Stimulated activated naive CD8-positive, alpha-beta T cell treated with anti-CD3 and anti-CD28 coated beads, Interleukin-15, amount 100 ng/mL, for 72 hours (primary cell): ENCODE results near the gene MPHOSPH8.

Source experiments
- ATAC-seq: fragments of 150-1000 bp; cut with Tn5 transposase; 2 replicates; pipeline ENCODE4 v1.10.0; 2021; ENCODE audit warnings: mild to moderate bottlenecking, moderate library complexity
- DNase-seq, 2 donors: peaks; one replicate each; pipeline ENCODE4 v3.0.0; 2021 to 2022
- H3K27ac Mint-ChIP-seq, 2 donors: one replicate each; pipeline ENCODE4 v1.8.0; 2022; ENCODE audit warnings: mild to moderate bottlenecking in 2 of 2, mixed read lengths in 2 of 2, moderate library complexity in 2 of 2
- H3K27me3 Mint-ChIP-seq: one replicate; pipeline ENCODE4 v1.8.0; 2022; ENCODE audit warnings: mixed read lengths
- H3K4me1 Mint-ChIP-seq: one replicate; pipeline ENCODE4 v1.8.0; 2022; ENCODE audit warnings: mild to moderate bottlenecking, mixed read lengths
- H3K4me3 Mint-ChIP-seq, 2 donors: one replicate each; pipeline ENCODE4 v1.8.0; 2022; ENCODE audit warnings: mild to moderate bottlenecking in 2 of 2, mixed read lengths in 2 of 2, moderate library complexity in 1 of 2
- H3K9me3 Mint-ChIP-seq, 2 donors: one replicate each; pipeline ENCODE4 v1.8.0; 2022; ENCODE audit warnings: mixed read lengths in 2 of 2

Gene MPHOSPH8

GRCh38 chr13:19633479-19634255 lies at the start of gene MPHOSPH8:
Gene MPHOSPH8 (plus strand): TSS chr13:19633659. CDS start chr13:19633749, 90 bp downstream.
- Mint-ChIP-seq H3K4me3 (peak within 1 kb of the TSS; percentile 97 to 100), H3K9me3 (no peaks in the 10 kb centered on the region), H3K27me3 (no peaks in the 10 kb centered on the region), H3K4me1 (peaks cover 27% of the 10 kb centered on the region), H3K27ac (peak within 1 kb of the TSS; percentile 99 to 100)
- ATAC-seq (peak; percentile 98), DNase-seq (peak; percentile 92 to 94)

- Mint-ChIP-seq H3K27me3 (no peaks in the 10 kb centered on the region), H3K9me3 (peaks cover 16% of the 10 kb centered on the region in 2 donors), H3K4me3 (peak overlapping the region; percentile 85 to 86), H3K27ac (peak overlapping the region; percentile 75 to 93), H3K4me1 (peaks cover 24% of the 10 kb centered on the region)
- ATAC-seq (peak; percentile 93), DNase-seq (peak; percentile 80 to 90)
Observed at GRCh38 chr13:19586904-19587634, 46.4 kb upstream of the MPHOSPH8 start.

- H3K4me1 Mint-ChIP-seq = peaks cover 24% of the 10 kb centered on the region
- DNase-seq (peak; percentile 46 to 55), ATAC-seq (peak; percentile 72)
- peak overlapping the region; percentile 75 to 93 for H3K27ac Mint-ChIP-seq
- peak overlapping the region; percentile 85 to 86 for H3K4me3 Mint-ChIP-seq
- H3K9me3 Mint-ChIP-seq = peaks cover 10% of the 10 kb centered on the region in 2 donors
- H3K27me3 Mint-ChIP-seq = no peaks in the 10 kb centered on the region
Observed at GRCh38 chr13:19587635-19588300, 45.7 kb upstream of the MPHOSPH8 start.

GRCh38 chr13:19589312-19589711 lies 44.1 kb upstream of the MPHOSPH8 start:
- no peak for ATAC-seq
- H3K27ac Mint-ChIP-seq = no peak overlapping the region
- peaks cover 24% of the 10 kb centered on the region for H3K4me1 Mint-ChIP-seq
- no peak overlapping the region for H3K4me3 Mint-ChIP-seq
- DNase-seq = no peak
- H3K9me3 Mint-ChIP-seq = no peaks in the 10 kb centered on the region
- H3K27me3 Mint-ChIP-seq = no peaks in the 10 kb centered on the region

- Mint-ChIP-seq H3K4me3 (no peak overlapping the region), H3K9me3 (no peaks in the 10 kb centered on the region), H3K27ac (no peak overlapping the region), H3K4me1 (peaks cover 24% of the 10 kb centered on the region), H3K27me3 (peaks cover 4% of the 10 kb centered on the region)
- ATAC-seq (no peak), DNase-seq (no peak)
Observed at GRCh38 chr13:19590423-19590822, 43.0 kb upstream of the MPHOSPH8 start.

GRCh38 chr13:19591864-19592263 lies 41.6 kb upstream of the MPHOSPH8 start:
- ATAC-seq (no peak), DNase-seq (no peak)
- H3K27me3 Mint-ChIP-seq = peaks cover 8% of the 10 kb centered on the region
- H3K4me1 Mint-ChIP-seq = peaks cover 14% of the 10 kb centered on the region
- no peaks in the 10 kb centered on the region for H3K9me3 Mint-ChIP-seq
- H3K27ac Mint-ChIP-seq = peak overlapping the region in 1 of 2 donors; percentile 79
- no peak overlapping the region for H3K4me3 Mint-ChIP-seq

GRCh38 chr13:19592657-19593180 lies 40.7 kb upstream of the MPHOSPH8 start:
- Mint-ChIP-seq H3K27ac (peak overlapping the region in 1 of 2 donors; percentile 41), H3K4me3 (no peak overlapping the region), H3K4me1 (peaks cover 7% of the 10 kb centered on the region), H3K27me3 (peaks cover 11% of the 10 kb centered on the region), H3K9me3 (no peaks in the 10 kb centered on the region)
- ATAC-seq (no peak), DNase-seq (no peak)

GRCh38 chr13:19596086-19596485 lies 37.4 kb upstream of the MPHOSPH8 start:
- Mint-ChIP-seq H3K9me3 (no peaks in the 10 kb centered on the region), H3K27ac (peak overlapping the region in 1 of 2 donors; percentile 88), H3K4me1 (peaks cover 6% of the 10 kb centered on the region), H3K4me3 (no peak overlapping the region), H3K27me3 (peaks cover 26% of the 10 kb centered on the region)
- no peak for ATAC-seq
- no peak for DNase-seq

GRCh38 chr13:19596960-19597361 lies 36.5 kb upstream of the MPHOSPH8 start:
- peaks cover 26% of the 10 kb centered on the region for H3K27me3 Mint-ChIP-seq
- no peak overlapping the region for H3K27ac Mint-ChIP-seq
- no peak overlapping the region for H3K4me3 Mint-ChIP-seq
- no peaks in the 10 kb centered on the region for H3K9me3 Mint-ChIP-seq
- peaks cover 6% of the 10 kb centered on the region for H3K4me1 Mint-ChIP-seq
- ATAC-seq (no peak), DNase-seq (no peak)

GRCh38 chr13:19597523-19597922 lies 35.9 kb upstream of the MPHOSPH8 start:
- Mint-ChIP-seq H3K27ac (no peak overlapping the region), H3K9me3 (no peaks in the 10 kb centered on the region), H3K4me3 (no peak overlapping the region), H3K4me1 (peaks cover 6% of the 10 kb centered on the region), H3K27me3 (peaks cover 26% of the 10 kb centered on the region)
- DNase-seq (no peak), ATAC-seq (no peak)

- H3K27ac Mint-ChIP-seq = no peak overlapping the region
- H3K27me3 Mint-ChIP-seq = peaks cover 32% of the 10 kb centered on the region
- H3K4me3 Mint-ChIP-seq = peak overlapping the region; percentile 64 to 75
- peaks cover 19% of the 10 kb centered on the region for H3K4me1 Mint-ChIP-seq
- H3K9me3 Mint-ChIP-seq = peaks cover 13 to 24% of the 10 kb centered on the region in 2 donors
- ATAC-seq (peak; percentile 96), DNase-seq (peak; percentile 63 to 73)
Observed at GRCh38 chr13:19601749-19602725, 31.4 kb upstream of the MPHOSPH8 start.

GRCh38 chr13:19604306-19604705 lies 29.2 kb upstream of the MPHOSPH8 start:
- peaks cover 13% of the 10 kb centered on the region for H3K4me1 Mint-ChIP-seq
- peaks cover 21% of the 10 kb centered on the region for H3K27me3 Mint-ChIP-seq
- DNase-seq (no peak), ATAC-seq (no peak)
- H3K9me3 Mint-ChIP-seq = peaks cover 13 to 24% of the 10 kb centered on the region in 2 donors
- H3K27ac Mint-ChIP-seq = no peak overlapping the region
- no peak overlapping the region for H3K4me3 Mint-ChIP-seq

- no peak for ATAC-seq
- no peak overlapping the region for H3K27ac Mint-ChIP-seq
- no peak for DNase-seq
- peaks cover 14% of the 10 kb centered on the region for H3K27me3 Mint-ChIP-seq
- H3K4me1 Mint-ChIP-seq = peaks cover 13% of the 10 kb centered on the region
- peaks cover 13 to 24% of the 10 kb centered on the region in 2 donors for H3K9me3 Mint-ChIP-seq
- H3K4me3 Mint-ChIP-seq = no peak overlapping the region
Observed at GRCh38 chr13:19605161-19605955, 28.1 kb upstream of the MPHOSPH8 start.

GRCh38 chr13:19606152-19606551 lies 27.3 kb upstream of the MPHOSPH8 start:
- peaks cover 14% of the 10 kb centered on the region for H3K27me3 Mint-ChIP-seq
- H3K4me1 Mint-ChIP-seq = peaks cover 13% of the 10 kb centered on the region
- DNase-seq (no peak), ATAC-seq (no peak)
- no peak overlapping the region for H3K4me3 Mint-ChIP-seq
- no peak overlapping the region for H3K27ac Mint-ChIP-seq
- peaks cover 13 to 24% of the 10 kb centered on the region in 2 donors for H3K9me3 Mint-ChIP-seq
